WI38 (cell line): ENCODE measurements around the gene ASH1L.
"Not testable (repeated sequence)": the region's sequence is repeated elsewhere in the genome, so short reads cannot be mapped to it uniquely, and the experiment has no call there.

Source experiments
- H3K4me3 ChIP-seq: 2 replicates; pipeline ENCODE4 v1.5.1; 2011; ENCODE audit warnings: low read depth, mild to moderate bottlenecking, control low read depth, low read length
- TF ChIP-seq, protein P1 (sequence below): IDR thresholded peaks from 2 replicates; pipeline ENCODE4 v1.5.1; 2012; ENCODE audit warnings: low read depth, mild to moderate bottlenecking, control low read depth, low read length

The ASH1L gene

DNA sequence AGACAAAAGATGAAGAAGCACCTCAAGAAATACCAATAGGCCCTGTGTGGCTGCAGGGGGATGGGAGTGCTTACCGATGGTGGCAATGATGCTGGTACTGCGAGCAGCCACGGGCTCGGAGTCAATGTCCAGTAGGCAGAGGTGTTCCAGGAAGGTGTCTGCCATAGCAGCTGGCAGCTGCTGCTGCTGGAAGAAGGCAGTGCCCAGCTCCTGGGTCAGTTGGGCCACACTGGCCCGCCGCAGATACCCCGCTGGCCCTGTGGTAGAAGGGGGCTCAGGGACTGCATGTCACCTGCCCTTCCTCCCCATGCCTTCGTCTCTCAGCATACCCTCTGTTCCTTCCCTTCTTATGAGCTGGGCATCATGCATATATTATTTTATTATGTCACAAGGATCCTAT lies 262.6 kb downstream of the ASH1L start:
- no peak overlapping the region for H3K4me3 ChIP-seq
- TF ChIP-seq, protein P1, sequence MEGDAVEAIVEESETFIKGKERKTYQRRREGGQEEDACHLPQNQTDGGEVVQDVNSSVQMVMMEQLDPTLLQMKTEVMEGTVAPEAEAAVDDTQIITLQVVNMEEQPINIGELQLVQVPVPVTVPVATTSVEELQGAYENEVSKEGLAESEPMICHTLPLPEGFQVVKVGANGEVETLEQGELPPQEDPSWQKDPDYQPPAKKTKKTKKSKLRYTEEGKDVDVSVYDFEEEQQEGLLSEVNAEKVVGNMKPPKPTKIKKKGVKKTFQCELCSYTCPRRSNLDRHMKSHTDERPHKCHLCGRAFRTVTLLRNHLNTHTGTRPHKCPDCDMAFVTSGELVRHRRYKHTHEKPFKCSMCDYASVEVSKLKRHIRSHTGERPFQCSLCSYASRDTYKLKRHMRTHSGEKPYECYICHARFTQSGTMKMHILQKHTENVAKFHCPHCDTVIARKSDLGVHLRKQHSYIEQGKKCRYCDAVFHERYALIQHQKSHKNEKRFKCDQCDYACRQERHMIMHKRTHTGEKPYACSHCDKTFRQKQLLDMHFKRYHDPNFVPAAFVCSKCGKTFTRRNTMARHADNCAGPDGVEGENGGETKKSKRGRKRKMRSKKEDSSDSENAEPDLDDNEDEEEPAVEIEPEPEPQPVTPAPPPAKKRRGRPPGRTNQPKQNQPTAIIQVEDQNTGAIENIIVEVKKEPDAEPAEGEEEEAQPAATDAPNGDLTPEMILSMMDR: no peak

DNA sequence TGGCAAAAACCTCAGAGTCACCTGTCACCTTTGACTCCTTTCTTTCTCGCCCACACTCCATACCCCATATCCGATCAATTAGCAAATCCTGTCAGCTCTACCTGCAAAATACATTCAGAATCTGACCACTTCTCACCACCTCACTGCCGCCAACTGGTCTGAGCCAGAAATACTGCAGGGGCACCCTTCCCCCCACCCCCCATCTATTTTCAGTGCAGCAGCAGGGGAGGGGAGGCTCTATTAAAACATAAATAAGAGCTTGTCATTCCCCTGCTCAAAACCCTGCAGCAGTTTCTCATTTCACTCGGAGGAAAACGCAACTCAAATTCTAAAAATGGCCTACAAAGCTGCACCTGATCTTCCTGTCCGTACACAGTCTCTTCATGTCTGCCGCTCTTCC lies 265.2 kb downstream of the ASH1L start:
- H3K4me3 ChIP-seq: no peak overlapping the region
- TF ChIP-seq, protein P1: no peak

DNA sequence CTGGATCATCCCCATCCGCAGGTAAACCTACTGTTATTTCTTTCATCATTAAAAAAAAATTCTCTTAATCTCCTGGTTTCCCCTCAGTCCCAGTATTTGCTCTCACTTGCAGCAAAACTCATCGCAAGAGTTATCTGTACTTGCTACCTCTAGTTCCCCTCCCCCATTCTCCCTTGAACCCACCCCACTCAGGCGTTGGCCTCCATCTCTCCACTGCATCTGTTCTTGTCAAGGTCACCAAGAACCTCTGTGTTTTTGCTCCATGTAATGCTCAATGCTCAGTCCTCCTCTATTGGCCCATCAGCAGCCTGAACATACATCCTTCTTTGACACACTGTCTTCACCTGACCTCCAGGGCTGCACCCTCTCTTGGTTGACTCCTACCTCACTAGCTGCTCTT lies 265.9 kb downstream of the ASH1L start:
- no peak overlapping the region for H3K4me3 ChIP-seq
- TF ChIP-seq, protein P1: no peak

DNA sequence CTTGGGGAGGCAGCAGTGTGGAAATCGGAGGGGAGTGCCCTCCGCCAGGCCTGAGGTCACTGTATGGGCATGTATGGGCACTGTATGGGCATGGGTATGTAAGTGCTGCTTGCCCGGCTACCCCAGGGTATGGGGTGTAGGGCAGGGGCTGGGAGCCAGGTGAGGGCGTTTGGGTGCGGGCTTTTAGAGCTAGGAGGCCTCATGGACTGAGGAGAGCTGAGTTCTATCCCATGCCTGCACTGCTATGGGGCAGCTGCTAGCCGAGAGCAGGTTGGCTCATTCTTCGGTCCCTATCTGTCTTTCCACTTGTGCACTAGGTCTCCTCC lies 266.7 kb downstream of the ASH1L start:
- TF ChIP-seq, protein P1: no peak
- no peak overlapping the region for H3K4me3 ChIP-seq

DNA sequence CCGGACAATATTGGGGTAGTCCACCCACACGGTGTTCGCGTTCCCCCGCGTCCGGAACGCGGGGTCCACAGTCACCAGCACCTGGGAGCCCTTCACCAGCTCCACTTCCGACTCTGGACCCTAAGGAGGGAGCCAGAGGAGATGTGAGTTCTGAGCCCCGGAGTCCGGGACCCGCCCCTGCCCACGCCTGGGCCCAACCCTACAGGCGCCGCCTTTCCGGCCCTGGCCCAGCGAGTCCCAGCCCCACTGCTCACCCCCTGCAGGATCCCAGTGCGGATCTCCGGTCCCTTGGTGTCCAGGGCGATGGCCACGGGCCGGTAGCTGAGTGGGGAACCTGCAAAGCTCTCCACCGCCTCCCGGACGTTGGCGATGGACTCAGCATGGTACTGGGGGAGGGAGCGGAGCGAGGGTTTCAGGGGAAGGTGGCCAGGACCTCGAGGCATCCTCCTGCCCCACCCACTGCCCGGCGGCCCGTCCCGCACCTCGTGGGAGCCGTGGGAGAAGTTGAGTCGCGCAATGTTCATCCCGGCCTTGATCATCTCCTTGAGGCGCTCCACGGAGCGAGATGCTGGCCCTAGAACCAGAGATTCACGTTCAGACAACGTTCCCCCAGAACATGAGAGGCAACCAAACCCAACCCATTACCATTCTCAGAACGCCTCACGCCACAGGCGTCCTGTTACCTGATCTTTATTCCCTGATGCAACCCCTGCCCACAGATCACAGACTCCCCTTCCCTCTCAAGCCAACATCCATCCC lies 267.2 kb downstream of the ASH1L start:
- TF ChIP-seq, protein P1: no peak
- no peak overlapping the region for H3K4me3 ChIP-seq

DNA sequence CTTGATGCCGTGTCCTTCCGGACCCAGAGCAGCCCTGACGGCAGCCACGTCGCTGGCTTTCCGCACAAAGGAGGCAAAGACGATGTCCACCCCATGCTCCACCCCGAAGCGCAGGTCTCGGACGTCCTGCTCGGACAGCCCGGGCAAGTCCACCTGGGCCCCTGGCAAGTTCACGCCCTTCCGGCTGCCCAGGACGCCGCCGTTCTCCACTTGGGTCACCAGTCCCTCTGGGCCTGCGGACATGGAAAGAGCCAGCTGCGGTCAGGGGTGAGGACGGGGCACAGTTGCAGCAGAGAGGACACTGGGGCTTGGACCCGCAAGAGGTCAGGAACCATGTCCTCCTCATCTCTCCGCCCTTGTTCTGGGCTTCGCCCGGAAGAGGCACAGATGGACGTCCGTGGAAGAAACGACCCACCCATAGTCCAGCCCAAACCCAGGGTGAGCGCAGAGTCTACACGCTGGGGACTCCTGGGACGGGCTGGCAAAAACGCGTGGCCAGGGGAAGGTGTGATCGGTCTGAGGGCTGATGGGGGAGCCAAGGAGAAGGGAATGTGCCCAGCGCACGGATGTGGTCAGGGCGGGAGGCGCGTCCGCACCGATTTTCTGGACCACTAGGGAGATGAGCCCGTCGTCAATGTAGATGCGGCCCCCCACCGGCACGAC lies 268.0 kb downstream of the ASH1L start:
- no peak overlapping the region for H3K4me3 ChIP-seq
- TF ChIP-seq, protein P1: no peak

DNA sequence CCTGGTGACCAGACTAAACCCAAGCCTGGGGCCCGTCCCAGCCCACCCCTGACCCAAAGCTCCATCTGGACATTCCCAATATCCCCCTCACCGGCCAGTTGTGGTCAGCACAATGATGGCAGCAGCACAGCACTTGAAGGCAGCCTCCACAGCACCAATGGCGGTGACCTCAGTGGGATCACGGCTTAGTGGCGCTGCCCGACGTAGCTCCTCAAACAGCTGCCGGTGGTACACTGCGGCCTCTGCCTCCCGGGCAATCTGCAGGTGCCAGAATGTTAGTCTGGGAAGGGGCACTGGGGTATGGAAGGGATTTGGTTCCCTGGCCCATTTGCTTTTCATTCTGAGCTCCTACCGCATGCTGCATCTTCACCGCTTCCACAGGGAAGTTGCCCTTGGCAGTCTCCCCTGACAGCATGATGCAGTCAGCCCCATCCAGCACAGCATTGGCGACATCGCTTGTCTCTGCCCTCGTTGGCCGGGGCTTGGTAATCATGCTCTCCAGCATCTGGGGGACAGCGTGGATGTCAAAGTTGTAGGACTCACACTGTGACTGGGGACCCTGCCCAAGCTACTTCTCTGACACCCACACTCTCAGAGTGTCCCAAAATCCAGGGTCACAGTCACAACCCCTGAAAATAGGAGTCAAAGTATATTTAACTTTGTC lies 269.4 kb downstream of the ASH1L start:
- H3K4me3 ChIP-seq: no peak overlapping the region
- TF ChIP-seq, protein P1: no peak

DNA sequence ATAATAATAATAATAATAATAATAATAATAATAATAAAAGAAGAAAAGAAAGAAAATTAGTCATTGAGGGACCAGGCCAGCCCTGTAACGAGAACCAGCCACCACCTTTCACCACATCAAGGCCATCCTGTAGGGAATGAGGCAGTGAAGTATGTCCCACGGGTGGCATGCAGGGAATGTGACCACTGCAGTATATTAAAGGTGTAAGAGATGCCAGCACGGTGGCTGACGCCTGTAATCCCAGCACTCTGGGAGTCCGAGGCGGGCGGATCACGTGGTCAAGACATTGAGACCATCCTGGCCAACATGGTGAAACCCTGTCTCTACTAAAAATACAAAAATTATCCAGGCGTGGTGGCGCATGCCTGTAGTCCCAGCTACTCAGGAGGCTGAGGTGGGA lies 271.6 kb downstream of the ASH1L start:
- H3K4me3 ChIP-seq: not testable (repeated sequence)
